Measurements from ENCODE around the gene STAG2.

DNA sequence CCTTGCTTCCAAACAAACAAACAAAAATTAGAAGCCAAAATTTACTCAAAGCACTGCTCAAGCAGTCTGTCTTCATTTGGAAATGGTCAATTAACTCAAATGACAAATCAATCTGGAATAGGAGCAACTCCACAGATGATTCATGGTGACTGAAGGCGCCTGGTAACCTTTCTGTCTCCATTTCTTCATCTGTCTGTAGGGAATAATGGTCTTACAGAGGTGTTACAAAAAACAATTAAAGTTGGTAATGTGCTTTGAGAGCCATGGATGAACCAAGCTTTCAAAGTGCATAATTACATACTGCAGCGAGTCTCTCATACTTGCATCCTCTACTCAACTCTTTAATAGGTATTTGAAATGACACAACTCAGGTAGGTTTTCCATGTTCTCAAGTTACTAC, 38.3 kb upstream of the STAG2 start:
- TF ChIP-seq, protein P1, sequence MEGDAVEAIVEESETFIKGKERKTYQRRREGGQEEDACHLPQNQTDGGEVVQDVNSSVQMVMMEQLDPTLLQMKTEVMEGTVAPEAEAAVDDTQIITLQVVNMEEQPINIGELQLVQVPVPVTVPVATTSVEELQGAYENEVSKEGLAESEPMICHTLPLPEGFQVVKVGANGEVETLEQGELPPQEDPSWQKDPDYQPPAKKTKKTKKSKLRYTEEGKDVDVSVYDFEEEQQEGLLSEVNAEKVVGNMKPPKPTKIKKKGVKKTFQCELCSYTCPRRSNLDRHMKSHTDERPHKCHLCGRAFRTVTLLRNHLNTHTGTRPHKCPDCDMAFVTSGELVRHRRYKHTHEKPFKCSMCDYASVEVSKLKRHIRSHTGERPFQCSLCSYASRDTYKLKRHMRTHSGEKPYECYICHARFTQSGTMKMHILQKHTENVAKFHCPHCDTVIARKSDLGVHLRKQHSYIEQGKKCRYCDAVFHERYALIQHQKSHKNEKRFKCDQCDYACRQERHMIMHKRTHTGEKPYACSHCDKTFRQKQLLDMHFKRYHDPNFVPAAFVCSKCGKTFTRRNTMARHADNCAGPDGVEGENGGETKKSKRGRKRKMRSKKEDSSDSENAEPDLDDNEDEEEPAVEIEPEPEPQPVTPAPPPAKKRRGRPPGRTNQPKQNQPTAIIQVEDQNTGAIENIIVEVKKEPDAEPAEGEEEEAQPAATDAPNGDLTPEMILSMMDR (IDR thresholded peaks at IDR 0.05 in 4 of 5, conservative IDR thresholded peaks at IDR 0.05 in 1 of 5), result no peak
- TF ChIP-seq POLR2A (IDR thresholded peaks at IDR 0.05), result no peak

Data from gastrocnemius medialis (tissue), 4 donors.